ENCODE measurements around the gene KIF19.

The KIF19 gene

DNA sequence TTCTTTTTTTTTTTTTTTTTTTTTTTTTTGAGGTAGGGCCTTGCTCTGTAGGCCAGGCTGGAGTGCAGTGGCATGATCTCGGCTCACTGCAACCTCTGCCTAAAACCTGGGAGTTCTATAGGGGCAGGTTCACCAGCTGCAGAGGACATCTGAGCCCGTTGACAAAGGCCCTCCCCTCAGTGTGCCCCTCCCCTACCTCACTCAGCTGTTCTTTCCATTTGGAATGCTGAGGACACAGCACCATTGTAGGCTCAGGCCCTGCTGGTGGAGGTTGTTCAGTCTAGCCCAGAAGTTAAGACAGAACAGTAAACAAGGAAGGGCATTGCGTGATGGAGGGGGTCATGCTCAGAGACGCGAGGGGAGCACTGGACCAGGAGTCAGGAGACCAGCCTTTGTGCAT, 21.8 kb upstream of the KIF19 start:
- DNase-seq, result no peak

DNA sequence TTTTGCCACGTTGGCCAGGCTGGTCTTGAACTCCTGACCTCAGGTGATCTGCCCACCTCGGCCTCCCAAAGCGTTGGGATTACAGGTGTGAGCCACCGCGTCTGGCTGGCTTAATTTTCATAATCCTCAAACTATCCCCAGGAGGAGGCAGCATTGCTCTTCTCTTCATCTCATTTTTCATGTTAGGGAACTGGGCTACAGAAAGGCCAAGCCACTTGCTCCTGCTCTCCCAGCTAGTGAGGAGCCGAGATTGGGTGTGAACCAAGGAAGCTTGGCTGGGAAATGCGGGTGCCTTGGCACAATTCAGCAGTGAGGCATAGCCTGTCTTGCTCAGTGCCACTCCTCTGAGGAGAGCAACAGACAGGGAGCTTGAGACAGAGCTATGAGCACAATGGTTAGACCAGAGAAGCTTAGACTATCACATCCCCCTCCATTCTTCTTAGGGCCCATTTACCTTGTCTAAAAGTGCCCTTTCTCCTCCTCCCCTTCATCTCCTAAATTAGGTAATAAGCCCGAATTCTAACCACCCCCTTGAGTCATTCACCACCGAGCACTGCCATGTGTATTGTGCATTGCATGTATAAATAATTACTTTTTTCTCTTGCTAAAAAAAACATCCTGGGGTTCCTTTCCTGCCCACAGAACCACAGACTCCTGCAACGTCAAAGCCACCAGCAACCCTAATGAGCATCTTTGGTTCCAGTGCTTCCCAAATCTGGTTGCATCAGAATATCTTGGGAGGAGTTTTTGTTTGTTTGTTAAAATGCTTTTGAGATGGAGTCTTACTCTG, 20.0 kb upstream of the KIF19 start:
- no peak for DNase-seq

DNA sequence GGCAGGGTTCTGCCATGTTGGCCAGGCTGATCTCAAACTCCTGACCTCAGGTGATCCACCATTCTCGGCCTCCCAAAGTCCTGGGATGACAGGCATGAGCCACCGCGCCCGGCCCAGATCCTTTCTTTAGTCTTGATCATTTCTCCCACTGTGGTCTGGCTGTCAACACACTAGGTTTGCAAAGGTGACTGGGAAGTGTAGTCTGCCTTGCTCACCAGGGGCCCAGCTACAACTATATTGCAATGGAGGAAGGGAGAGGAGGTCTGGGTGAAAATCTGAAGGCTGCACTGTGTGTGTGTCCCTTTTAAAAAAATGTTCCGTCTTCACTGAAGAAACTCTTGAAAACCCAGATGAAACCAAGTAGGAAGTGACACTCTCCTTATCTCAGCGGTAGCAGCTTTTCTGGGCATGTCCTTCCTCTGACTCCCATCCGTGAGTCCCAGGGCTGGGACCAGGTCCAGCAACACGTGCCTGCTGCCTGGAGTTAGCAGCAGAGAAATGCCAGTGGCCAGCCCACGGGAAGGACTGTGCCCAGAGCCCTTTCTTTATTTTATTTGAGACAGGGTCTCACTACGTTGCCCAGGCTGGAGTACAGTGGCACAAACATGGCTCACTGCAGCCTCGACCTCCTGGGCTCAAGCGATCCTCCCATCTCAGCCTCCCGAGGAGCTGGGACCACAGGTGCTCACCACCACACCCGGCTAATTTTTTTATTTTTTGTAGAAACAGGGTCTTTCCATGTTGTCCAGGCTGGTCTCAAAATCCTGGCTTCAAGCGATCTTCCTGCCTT, 17.8 kb upstream of the KIF19 start:
- DNase-seq, result no peak

DNA sequence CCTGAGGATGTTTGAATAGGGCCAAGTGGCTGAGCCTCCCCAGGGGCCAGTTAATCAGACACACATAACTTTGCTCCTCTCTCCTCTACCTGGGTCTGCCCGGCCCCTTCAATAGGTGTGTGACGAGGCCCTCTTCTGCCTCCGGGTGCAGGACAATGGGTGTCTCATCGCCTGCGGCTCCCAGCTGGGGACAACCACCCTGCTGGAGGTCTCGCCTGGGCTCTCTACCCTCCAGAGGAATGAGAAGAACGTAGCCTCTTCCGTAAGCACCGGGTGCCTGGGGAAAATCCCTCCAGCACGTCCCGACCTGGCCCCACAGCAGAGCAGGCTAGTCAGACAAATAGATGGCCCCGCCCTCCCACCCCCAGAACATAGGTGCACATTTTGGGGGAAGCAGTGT, 16.1 kb upstream of the KIF19 start:
- DNase-seq, result no peak

DNA sequence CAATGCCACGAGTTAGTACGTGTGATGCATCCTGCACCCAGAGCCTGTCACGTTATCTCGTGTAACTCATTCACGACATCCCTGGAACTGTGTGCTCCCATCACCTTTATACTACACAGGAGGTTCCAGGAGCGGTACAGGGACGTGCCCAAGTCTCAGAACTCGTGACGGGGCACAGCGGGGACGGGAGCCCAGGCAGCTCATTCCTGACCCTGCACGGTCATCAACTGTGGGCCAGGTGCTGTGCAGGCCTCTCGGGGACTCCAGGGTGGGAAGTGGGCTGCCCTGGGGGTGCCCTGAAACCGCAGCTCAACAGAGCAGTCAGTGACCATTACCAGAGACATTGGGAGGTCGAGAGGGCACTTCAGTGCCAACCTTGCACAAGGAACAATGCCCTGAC, 11.1 kb upstream of the KIF19 start:
- DNase-seq, result no peak

DNA sequence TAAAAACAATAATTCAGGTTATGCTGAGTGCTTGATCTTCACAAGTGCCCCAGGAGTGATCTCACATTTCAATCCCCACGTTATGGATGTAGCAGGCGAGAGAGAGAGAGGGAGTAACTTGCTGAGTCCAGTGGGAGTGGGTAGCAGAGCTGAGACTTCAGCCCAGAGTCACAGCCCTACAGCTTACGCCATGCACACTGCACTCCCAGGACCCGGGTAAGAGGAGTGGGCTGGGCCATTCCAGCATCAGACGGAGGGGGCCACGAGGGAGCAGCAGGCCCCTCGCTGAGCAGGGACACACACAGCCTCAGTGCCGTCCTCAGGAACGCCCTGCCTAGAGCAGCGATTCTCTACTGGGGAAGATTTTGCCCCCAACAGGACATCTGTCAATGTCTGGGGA, 9.8 kb upstream of the KIF19 start:
- no peak for DNase-seq

DNA sequence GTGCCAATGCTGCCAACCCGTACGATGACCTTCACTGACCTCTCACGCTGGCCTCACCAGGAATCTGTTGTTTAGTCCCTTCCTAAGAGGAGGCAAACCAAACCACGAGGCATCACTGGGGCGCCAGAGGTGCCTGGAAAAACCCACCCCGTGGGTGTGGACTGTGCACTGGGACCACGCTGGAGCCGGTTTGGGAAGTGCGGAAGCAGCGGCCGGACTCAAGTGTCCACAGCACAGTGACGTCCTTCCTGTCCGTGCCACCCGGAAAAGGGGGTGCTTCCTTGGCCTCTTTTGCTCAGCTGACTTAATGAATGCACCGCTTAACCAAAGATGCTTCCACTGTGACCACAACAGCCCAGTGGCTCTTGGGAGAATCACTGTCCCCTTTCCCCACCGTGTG, 9.0 kb upstream of the KIF19 start:
- DNase-seq, result no peak

DNA sequence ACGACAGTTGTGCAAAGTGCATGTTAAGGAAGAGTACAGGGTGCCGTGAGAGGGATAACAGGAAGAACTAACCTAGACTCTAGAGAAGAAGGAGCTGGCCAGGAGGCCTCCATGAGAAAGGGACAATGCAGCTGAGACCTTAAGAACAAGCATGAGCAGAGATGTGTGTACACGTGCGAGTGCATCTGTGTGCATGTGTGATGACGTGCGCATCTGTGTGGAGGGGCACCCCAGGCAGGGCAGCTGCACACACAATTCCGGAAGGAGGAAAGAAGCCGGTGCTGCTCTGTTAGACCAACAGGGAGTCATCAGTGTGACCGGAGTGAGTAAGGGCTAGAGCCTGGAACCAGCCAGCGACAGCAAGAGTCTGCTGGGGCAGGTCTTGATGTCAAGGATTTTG, 7.6 kb upstream of the KIF19 start:
- no peak for DNase-seq

DNA sequence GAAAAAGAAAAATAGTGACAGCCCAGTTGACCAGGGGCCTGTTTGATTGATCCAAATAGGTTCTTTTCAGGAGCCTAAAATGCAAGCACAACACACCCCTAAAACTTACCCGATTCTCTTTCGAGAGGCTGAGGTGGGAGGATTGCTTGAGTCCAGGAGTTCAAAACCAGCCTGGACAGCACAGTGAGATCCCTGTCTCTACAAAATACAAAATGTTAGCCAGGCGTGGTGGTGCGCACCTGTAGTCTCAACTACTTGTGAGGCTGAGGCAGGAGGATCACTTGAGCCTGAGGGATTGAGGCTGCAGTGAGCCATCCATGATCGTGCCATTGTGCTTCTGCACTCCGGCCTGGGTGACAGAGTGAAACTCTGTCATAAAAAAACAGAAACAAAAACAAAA, 1.5 kb upstream of the KIF19 start:
- DNase-seq, result no peak

DNA sequence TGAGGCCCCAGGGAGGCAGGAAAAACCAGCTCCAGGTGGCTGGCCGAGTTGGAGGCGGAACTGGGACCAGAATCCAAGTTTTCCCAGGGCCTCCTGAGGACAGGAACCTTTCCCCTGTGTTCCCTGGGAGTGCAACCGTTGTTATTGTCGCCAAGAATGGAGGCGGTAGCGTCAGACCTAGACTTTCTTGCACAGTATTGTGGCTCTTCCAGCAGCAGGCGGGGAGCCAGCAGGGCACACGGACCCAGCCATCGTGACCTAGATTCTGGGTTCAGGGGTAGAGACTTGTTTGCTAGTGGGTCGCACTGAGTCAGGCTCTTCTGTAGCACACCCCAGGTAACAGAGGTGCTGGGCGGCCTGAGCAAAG, 667 bp upstream of the KIF19 start:
- DNase-seq, result no peak

DNA sequence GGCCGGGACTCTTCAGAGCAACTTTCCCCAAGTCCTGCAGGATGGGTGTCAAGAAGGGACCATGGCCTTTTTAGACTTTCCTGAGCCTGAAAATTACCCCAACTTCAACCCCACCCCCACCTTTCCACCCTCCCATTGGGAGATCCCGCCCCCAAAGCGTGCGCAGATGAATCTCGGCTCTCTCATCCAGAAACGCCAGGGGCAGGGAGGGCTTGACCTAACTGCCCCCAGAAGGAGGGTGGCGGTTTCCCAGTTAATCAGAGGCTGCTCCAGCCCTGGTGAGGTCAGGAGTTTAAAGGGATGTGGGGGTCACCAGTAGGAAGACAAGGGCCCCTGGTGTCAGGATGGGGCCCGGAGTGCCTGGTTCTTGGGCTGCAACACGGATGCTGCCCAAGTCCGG, 480 bp downstream of the KIF19 start:
- no peak for DNase-seq

DNA sequence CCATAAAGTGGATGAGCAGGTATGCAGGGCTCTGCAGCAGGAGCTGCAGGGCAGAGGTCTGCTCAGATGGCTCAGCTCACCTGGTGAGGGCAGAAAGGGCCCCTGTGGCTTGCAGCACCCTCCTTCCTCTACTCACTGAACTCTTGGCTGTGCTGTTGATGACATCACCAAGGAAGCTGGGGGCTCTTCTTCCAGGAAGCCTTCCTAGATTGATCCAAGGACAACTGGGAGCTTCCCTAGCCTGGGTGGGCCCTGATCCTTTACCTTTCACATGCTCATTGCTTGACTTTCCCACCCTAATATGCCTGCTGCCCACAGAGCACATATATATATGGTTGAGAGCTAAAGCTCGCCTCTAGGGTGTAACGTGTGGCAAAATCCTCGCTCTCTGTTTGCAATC, 2.5 kb downstream of the KIF19 start:
- no peak for DNase-seq

DNA sequence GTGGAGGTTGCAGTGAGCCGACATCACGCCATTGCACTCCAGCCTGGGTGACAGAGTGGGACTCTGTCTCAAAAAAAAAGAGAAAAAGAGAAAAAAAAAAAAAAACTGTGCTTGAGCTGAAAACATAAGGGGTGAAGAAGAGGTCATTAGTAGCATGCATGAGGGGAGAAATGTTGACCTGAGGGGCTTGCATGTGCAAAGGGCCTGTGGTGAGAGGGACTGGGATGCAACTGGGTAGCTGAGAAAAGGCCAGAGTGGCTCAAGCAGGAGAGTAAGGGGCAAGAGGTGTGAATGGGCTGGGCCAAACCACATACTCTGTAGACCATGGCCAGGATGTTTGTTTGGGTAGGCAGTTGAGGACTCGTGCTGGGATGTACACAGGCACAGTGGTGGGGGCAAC, 3.4 kb downstream of the KIF19 start:
- no peak for DNase-seq

DNA sequence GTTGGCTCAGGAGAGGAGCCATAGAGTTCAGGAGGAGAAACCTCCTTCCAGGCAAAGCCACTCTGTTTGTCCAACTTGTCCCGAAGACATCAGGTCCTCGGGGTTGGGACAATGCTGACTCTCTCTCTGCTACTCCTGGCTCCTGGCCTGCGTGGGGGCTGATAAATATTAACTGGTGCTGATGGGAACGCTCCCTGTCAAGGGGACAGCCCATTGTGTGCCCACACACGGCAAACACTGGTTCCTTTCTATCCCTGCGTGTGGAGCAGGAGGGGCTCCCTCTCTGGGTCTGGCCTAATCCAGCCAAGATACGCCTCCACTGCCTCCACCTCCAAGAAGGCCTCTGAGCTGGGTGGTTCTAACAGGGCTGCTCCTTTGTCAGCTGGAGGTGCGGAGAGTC, 4.4 kb downstream of the KIF19 start:
- DNase-seq, result no peak

DNA sequence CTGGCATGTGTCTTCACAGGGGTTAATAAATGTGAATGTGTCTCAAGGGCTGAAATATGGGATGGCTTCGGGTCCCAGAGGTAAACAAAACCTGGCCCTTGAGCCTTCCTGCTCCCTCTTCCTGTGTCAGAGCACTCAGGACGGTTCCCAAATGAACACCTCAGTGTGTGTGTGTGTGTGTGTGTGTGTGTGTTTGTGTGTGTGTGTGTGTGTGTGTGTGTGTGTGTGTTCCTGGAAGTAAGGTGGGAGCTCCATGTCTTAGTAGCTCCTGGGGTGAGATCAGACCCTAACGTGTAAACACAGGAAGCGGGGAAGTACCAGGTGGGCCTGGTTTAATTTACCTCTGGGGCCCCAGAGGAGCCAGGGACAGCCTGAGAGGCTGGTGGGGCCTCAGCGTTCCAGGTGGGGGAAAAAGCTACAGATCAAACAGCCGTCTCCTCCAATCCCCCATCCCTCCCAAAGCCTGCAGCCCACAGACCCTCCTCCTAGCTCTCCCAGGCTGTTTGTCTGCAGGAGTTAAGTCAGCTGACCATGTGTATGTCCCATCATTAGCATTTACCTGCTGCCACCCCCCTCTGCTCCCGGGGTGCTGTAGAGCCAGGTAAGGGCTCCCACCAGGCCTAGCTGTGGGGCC, 6.1 kb downstream of the KIF19 start:
- no peak for DNase-seq

DNA sequence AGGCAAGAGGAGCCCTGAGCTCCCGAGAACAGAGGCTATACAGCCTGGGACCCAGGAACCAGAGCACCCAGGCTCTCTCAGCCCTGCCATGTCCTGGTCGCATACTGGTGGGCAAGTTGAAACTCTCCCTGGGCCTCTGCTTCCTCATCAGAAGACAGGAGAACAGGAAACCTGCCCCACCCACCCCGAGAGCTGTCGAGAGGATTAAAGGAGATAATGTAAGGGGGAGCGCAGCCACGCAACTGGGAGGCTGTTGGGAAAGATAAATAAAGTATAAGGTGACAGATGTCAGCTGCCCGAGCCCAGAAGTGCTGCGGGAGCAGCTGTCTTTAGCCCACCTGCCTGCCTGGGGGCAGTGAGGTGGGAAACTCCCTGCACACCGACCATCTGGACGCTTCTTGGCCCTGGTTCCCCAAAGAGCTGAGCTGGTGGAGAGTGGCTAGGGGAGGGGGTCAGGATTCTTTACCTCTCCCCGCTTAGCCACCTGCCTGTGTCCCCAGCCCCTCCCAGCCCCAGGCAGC, 6.8 kb downstream of the KIF19 start:
- DNase-seq, result no peak

DNA sequence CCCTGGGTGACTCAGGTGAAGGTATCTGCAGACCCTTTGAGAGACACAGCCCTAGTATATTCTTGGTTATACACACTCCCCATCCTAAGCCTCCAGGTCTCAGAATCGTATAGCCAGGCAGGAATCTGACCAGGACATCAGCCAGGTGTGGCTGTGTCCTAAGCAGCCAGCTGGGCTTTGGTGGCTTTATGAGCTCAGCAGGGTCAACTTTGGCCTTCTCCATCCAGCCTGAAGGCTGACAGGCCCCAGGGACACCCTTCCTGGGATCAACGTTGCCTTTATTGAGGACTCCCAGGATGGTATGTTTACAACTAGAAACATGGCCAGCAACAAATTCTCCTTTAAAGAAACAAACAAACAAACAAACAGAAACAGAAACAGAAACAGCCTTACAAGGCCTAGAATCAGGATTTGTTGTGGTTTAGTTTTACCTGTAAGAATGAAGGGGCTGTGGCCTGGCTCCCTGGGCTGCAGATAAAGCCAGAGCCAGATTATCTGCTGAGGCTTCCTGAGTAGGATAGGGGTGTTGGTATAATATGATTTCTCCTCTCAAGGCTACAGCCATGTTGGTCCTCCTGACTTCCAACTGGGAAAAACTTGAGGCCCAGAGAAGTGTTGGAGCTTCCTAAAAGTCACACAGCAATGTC, 8.5 kb downstream of the KIF19 start:
- DNase-seq, result no peak

DNA sequence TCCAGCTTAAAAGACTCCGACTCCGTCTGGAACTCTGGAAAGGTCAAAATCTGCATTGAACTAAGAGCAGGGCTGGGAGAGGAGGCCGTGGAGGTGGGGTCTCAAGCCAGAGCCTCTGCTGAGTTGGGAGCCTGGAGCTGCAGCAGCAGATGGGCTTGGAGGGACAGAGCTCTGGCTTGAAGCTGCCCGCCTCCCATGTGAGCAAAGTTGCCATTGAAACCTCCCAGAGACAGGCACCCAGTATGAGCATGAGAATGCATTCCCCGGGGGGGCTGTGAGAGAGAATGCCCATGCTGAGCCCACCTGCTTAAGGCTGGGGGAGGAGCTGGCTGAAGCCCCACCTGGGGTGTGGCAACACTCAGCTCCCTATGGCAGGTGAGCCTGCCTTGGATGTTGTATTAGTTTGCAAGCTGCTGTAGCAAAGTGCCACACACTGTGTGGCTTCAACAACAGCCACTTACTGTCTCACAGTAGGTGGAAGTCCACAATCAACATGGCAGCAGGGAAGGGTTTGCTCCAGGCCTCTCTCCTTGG, 9.6 kb downstream of the KIF19 start:
- DNase-seq, result no peak

DNA sequence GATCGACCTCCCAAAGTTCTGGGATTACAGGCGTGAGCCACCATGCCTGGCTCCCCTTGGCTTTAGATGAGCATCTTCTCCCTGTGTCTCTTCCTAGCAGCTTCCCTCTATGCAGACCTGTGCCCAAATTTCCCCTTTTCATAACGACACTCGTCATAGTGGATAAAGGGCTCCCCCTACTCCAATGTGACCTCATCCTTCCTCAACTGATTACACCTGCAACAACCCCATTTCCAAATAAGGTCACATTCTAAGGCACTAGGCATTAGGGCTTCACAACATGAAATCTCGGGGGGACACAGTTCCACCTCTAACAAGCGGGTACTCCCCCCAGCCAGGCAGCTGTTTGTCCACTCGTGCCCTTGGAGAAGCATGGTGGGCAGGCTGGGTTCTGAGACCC, 10.3 kb downstream of the KIF19 start:
- DNase-seq, result no peak

DNA sequence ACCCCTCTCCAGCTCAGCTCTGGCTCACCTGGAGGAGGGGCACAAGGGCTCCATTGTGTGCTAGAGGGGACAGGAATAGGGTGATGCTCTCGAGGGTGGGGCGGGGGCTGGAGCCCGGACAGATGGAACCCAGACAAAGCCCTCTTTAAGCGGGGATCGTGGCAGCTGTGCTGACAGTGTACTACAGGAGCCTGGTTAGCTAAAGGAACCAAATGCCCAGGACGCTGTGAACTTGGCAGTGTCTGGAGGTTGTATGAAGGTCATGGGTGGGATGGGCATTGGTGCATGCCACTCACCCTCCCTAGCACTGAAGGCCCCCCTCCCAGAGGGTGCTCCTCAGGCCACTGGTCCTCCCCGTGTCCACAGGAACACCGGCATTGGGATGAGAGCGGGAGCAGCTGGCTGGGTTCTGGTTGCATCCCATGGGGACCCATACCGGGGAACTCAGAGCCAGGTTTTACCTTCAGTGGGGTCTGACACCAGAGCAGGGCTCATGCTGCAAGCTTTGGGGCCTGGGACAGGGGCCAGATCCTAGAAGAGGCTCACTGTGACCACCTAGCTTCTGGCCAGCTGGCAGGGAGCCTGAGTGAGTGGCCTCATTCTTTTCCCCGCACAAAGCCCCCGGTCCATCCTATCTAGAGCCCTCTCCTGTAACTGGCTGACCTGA, 11.9 kb downstream of the KIF19 start:
- DNase-seq, result no peak

DNA sequence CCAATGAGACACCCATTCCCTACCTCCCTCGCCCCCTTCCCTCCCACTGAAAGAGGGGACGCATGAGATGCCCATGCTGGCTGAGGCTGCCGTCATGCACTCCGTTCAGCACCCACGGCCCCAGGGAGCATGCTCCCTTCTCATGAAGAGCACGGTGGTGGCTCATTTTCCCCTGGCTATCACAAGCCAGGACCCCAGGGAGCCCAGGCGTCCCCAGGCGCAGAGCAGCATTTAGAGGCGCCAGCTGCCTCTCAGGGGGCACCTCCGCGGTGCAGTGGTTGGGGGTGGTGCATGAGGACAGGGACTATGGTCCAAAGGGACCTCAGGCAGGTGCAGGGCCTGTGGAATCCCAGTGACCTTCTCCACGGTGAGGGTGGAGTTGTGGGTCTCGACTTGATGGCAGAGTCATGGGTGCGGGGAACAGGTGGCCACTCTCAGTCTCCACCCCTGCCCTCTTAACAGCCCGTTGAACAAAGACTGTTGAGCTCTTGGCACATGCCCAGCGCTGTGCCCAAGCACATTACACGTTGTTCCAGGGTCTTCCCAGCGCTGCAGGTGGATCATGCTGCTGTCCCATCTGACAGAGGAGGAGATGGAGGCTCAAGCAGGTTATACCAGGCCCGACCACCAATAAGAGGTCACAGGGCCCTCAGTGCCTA, 13.6 kb downstream of the KIF19 start:
- DNase-seq, result no peak

DNA sequence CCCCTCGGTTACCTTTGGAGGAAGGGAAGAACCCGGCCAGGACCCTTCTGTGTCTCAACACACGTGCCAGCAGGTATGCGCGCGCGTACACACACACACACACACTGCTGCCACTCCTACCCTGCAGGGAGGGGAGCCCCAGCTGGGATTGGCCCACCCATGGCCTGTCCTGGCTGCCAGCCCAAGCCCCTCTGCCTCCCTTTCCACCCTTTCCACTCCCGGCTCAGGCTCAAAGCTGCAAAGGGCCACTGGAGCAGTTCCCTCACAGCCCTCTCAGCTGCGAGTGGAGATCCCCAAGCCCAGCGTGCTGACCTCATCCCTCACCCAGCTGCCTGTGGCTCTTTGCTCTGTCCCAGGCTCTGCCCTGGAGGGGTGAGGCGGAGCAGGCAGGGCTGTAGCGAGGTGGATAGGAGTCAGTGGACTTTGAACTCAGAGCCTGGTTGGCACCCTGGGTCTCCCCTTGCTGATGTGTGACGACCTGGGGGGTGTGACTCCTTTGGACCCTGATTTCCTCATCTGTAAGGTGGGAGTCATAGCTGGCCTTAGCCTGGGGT, 14.5 kb downstream of the KIF19 start:
- DNase-seq, result no peak

All from T-helper 9 cell (primary cell).